ENCODE measurements around the gene RBMS1.

RBMS1 gene

DNA sequence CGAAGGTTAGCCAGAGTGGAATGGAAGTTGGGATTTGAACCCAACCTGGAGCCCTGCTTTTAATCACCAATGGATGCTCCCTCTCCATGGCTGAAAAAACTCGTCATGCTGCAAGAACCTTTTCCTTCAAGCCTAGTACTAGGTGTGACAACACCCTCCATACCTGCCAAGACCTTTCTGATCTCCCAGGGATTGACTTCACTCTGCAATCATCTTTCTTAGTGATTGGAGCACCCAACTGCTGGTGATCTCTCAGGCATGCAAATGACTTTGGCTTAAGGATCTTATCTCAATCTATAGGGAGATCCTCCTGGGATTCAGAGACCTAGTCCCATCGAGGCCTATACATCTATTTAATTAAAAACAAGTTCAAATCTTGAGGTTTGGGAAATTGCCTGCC is 270.0 kb downstream of the RBMS1 start:
- no peak for DNase-seq (ENCODE audit: low read depth)

DNA sequence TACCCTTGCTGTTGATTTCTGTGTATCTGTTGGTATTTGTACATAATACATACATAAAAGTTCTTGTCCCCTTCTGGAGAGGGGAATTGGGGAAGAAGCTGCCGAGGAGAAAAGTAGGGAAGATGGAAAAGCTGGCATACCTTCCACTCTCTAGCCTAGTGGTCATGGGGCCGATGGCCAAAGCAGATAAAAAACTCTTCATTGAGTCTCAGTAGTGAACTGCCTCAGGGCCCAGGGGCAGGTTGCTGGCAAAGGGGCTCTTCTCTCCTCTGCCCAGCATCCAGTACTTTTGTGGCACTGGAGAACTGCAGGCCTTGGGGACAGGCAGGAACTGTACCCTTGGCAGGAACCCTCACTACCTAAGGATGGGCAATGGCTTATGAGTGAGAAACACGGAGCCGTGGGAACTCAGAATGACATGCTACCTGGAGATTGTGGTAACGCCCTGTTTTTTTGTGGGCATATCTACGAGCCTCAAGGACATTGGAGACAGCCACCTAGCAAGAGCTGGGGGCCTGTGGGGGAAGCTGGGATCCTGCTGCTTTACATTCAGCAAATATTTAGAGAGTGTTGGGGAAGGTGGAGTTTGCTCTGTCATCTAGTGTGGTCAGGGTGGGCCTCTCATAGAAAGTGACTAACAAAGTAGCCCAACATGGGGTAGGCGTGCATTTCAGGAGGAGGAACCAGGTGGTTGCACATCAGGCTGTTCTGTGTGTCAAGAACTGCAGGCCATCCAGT is 270.9 kb downstream of the RBMS1 start:
- DNase-seq (ENCODE audit: low read depth): no peak

Measured in activated T-cell treated with anti-CD3 and anti-CD28 coated beads for 48 hours (primary cell).